DND-41 (cell line): ENCODE data around the gene TLCD3B.

Experiments used
- CTCF ChIP-seq: IDR thresholded peaks from 2 replicates; pipeline ENCODE4 v1.5.1; 2012; ENCODE audit warnings: borderline replicate concordance, low read length, moderate library complexity, mild to moderate bottlenecking; ENCODE audit not compliant: poor library complexity, severe bottlenecking; ENCODE audit errors: extremely low read depth
- EZH2 ChIP-seq: IDR thresholded peaks from 3 replicates; pipeline ENCODE4 v1.6.1; 2012; ENCODE audit warnings: borderline replicate concordance, low read depth, mild to moderate bottlenecking, moderate library complexity, low read length, inconsistent platforms; ENCODE audit not compliant: severe bottlenecking

DNA sequence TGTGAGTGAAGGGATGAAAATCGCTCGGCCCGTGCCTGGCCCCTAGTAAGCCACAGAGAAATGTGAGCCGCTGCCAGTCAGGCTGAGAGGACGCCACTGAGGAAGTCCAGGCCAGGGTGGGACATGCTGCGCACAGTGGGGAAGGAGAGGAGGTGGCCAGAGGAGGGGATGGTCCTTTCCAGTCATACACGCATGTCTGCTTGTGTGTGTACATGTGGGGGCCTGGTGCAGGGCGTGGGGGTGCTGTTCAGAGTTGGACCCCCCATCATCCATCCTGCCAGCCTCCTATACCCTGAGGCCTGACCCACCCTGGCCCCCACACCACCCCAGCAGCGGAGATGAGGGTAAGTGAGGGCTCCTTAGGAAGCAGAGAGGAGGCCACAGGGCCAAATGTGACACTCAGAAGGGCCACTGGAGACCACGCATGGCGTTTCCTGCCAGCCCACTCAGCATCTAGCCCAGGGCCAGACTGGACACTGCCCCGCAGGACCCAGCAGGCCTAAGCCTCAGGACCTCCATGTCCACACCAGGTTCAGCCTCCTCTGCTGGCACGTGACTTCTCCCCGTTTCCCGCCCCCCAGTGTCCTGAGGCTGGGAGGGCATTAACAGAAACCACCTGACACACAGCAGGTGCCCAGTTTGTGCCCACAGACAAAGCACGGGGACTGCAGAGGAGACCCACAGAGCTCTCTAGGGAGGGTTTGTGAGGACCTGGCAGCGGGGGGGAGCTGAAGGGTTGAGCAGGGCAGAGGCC lies 27.2 kb downstream of the TLCD3B start:
- TF ChIP-seq EZH2 (no peak), CTCF (no peak)
